Activated naive CD4-positive, alpha-beta T cell treated with anti-CD3 and anti-CD28 coated beads, Interleukin-2, amount 50 U/mL, for 72 hours (primary cell): ENCODE data around the gene PIAS4. TPM values are rescaled to one million over a fixed set of nuclear protein-coding genes. Genes with fewer than 3 reads are reported as not detected.
"Not testable (repeated sequence)": the region's sequence is repeated elsewhere in the genome, so short reads cannot be mapped to it uniquely, and the experiment has no call there.

Experiments used
- ATAC-seq, 2 donors: fragments of 150-1000 bp; cut with Tn5 transposase; 2 replicates each; pipeline ENCODE4 v1.10.0; 2021; ENCODE audit warnings: mild to moderate bottlenecking in 2 of 2, moderate library complexity in 2 of 2
- DNase-seq, 2 donors: peaks; one replicate each; pipeline ENCODE4 v3.0.0; 2021 to 2022; ENCODE audit warnings: low spot score in 2 of 2
- H3K27ac Mint-ChIP-seq, 2 donors: one replicate each; pipeline ENCODE4 v1.8.0; 2022; ENCODE audit warnings: mild to moderate bottlenecking in 2 of 2, mixed read lengths in 2 of 2
- H3K36me3 Mint-ChIP-seq, 2 donors: one replicate each; pipeline ENCODE4 v1.8.0; 2022; ENCODE audit warnings: mixed read lengths in 2 of 2
- H3K9me3 Mint-ChIP-seq, 2 donors: one replicate each; pipeline ENCODE4 v1.8.0; 2022; ENCODE audit warnings: mixed read lengths in 2 of 2
- total RNA-seq, 2 donors: library from RNA; stranded (reverse); gene quantifications; one replicate each; pipeline ENCODE4 v1.2.3, GENCODE V29; 2022

The PIAS4 gene
- total RNA-seq, 2 donors from 2014 or later: 28.0 to 30.6 TPM

- peak in 1 of 2 donors; percentile 26 for DNase-seq
- Mint-ChIP-seq H3K36me3 (peaks cover 48 to 55% of the 10 kb centered on the region in 2 donors), H3K9me3 (no peaks in the 10 kb centered on the region), H3K27ac (peak overlapping the region; percentile 96 to 98)
- no peak for ATAC-seq
Observed at GRCh38 chr19:3983936-3984583, 23.5 kb upstream of the PIAS4 start.

GRCh38 chr19:3984584-3984907, 23.0 kb upstream of the PIAS4 start:
- ATAC-seq: no peak
- H3K36me3 Mint-ChIP-seq: peaks cover 44 to 52% of the 10 kb centered on the region in 2 donors
- H3K9me3 Mint-ChIP-seq: no peaks in the 10 kb centered on the region
- no peak for DNase-seq
- peak overlapping the region; percentile 96 to 98 for H3K27ac Mint-ChIP-seq

- H3K27ac Mint-ChIP-seq: peak within 1 kb of the TSS; percentile 96 to 98
- ATAC-seq (peak; percentile 45 to 60), DNase-seq (peak; percentile 91 to 93)
- peaks cover 41 to 48% of the 10 kb centered on the region in 2 donors for H3K36me3 Mint-ChIP-seq
- H3K9me3 Mint-ChIP-seq: no peaks in the 10 kb centered on the region
Observed at GRCh38 chr19:3984908-3985642, 22.5 kb upstream of the PIAS4 start, which contains the start of gene EEF2. TSS of gene EEF2 (minus strand) at chr19:3985463. CDS start at chr19:3985380, 83 bp downstream.

- peaks cover 42 to 45% of the 10 kb centered on the region in 2 donors for H3K36me3 Mint-ChIP-seq
- peaks cover 1 to 2% of the 10 kb centered on the region in 2 donors for H3K9me3 Mint-ChIP-seq
- peak overlapping the region; percentile 96 to 98 for H3K27ac Mint-ChIP-seq
- ATAC-seq: no peak
- DNase-seq: no peak
Observed at GRCh38 chr19:3985643-3986259, 21.8 kb upstream of the PIAS4 start.

GRCh38 chr19:3986260-3987041, 21.1 kb upstream of the PIAS4 start:
- peak; percentile 30 to 37 for ATAC-seq
- Mint-ChIP-seq H3K9me3 (peaks cover 3 to 5% of the 10 kb centered on the region in 2 donors), H3K36me3 (peaks cover 38 to 42% of the 10 kb centered on the region in 2 donors), H3K27ac (peak overlapping the region; percentile 96 to 98)
- DNase-seq: peak in 1 of 2 donors; percentile 65

- DNase-seq (peak; percentile 86 to 88), ATAC-seq (peak; percentile 28 to 34)
- Mint-ChIP-seq H3K27ac (peak overlapping the region; percentile 89 to 96), H3K9me3 (peaks cover 3 to 5% of the 10 kb centered on the region in 2 donors), H3K36me3 (peaks cover 25 to 32% of the 10 kb centered on the region in 2 donors)
Observed at GRCh38 chr19:3987619-3988371, 19.7 kb upstream of the PIAS4 start.

GRCh38 chr19:3990815-3991117, 16.8 kb upstream of the PIAS4 start:
- Mint-ChIP-seq H3K9me3 (peaks cover 3 to 5% of the 10 kb centered on the region in 2 donors), H3K36me3 (peaks cover 0 to 5% of the 10 kb centered on the region in 2 donors), H3K27ac (peak overlapping the region in 1 of 2 donors; percentile 81)
- ATAC-seq (no peak), DNase-seq (no peak)

GRCh38 chr19:3995607-3996006, 11.9 kb upstream of the PIAS4 start:
- H3K27ac Mint-ChIP-seq: no peak overlapping the region
- peaks cover 3 to 4% of the 10 kb centered on the region in 2 donors for H3K9me3 Mint-ChIP-seq
- H3K36me3 Mint-ChIP-seq: peaks cover 0 to 5% of the 10 kb centered on the region in 2 donors
- ATAC-seq (no peak), DNase-seq (no peak)

- H3K9me3 Mint-ChIP-seq, ATAC-seq, DNase-seq: not testable (repeated sequence)
Observed at GRCh38 chr19:3998667-3999412, 8.7 kb upstream of the PIAS4 start.

GRCh38 chr19:4000798-4001197, 6.7 kb upstream of the PIAS4 start:
- DNase-seq, H3K9me3 Mint-ChIP-seq, ATAC-seq, H3K27ac Mint-ChIP-seq, H3K36me3 Mint-ChIP-seq: not testable (repeated sequence)

More at GRCh38 chr19:3998667-3999412, 8.7 kb upstream of the PIAS4 start:
- not testable (repeated sequence) for H3K36me3 Mint-ChIP-seq, H3K27ac Mint-ChIP-seq

GRCh38 chr19:4005436-4005835, 2.1 kb upstream of the PIAS4 start:
- not testable (repeated sequence) for ATAC-seq, H3K9me3 Mint-ChIP-seq
- peak overlapping the region in 1 of 2 donors; percentile 75 for H3K27ac Mint-ChIP-seq

GRCh38 chr19:4007836-4008539, 452 bp downstream of the PIAS4 start:
- DNase-seq (peak in 1 of 2 donors; percentile 31), ATAC-seq (peak in 1 of 2 donors; percentile 13)
- peaks cover 7 to 8% of the 10 kb centered on the region in 2 donors for H3K36me3 Mint-ChIP-seq
- H3K9me3 Mint-ChIP-seq: no peaks in the 10 kb centered on the region
- peak overlapping the region; percentile 90 to 96 for H3K27ac Mint-ChIP-seq

More at GRCh38 chr19:4005436-4005835, 2.1 kb upstream of the PIAS4 start:
- H3K36me3 Mint-ChIP-seq, DNase-seq: not testable (repeated sequence)

- DNase-seq: no peak
- ATAC-seq: no peak
- Mint-ChIP-seq H3K36me3 (peaks cover 7 to 8% of the 10 kb centered on the region in 2 donors), H3K9me3 (no peaks in the 10 kb centered on the region), H3K27ac (no peak overlapping the region)
Observed at GRCh38 chr19:4009990-4010807, 2.7 kb downstream of the PIAS4 start.

- Mint-ChIP-seq H3K27ac (no peak overlapping the region), H3K36me3 (peaks cover 7 to 8% of the 10 kb centered on the region in 2 donors), H3K9me3 (no peaks in the 10 kb centered on the region)
- DNase-seq: no peak
- no peak for ATAC-seq
Observed at GRCh38 chr19:4010808-4011110, 3.2 kb downstream of the PIAS4 start.
